ENCODE results near the gene ADGRG3.

ADGRG3 gene

DNA sequence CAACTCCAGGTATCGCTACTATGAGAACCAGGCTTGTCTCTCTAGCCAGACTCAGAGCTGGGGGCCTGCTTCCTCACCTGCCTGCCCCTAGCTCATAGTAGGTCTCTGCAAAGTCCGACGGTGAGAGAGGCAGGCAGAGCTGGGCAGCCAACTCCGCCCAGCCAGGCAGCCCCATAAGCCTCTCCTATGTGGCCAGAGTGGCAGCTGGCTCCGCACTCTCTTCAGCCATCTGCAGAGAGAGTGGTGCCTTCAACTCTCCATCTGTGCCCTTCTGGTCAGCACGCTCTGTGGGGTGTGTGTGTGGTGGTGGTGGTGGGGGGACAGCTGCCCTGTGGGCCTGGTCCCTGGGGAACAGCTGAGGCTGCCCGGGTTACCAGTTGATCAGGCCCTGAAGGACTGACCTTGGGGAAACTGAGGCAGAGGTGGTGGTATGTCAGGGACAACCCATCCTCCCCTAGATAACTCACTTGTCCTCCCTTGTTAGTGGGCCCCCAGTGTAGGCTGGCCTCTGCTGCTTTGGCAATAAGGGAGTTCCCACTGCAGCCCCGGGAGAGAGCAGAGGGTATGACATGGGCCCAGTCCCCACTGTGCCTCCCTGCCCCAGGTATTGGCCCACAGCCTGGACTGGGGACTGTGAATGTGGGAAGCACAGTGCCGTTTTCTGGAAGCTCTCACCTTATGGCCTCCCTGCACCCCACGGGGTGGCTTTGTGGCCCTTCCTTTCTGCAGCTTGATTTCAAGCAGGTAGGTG is 41.5 kb upstream of the ADGRG3 start:
- Histone ChIP-seq H3K9me3 (ENCODE audit: control insufficient read depth, low read length) (no peaks in the 10 kb centered on the region), H3K4me3 (ENCODE audit: low read length) (no peak overlapping the region), H3K9ac (ENCODE audit: low read length) (no peak overlapping the region), H3K4me1 (ENCODE audit: control insufficient read depth, insufficient read depth, low read length) (peaks cover 31% of the 10 kb centered on the region), H3K36me3 (ENCODE audit: control insufficient read depth, insufficient read depth, low read length, severe bottlenecking) (no peaks in the 10 kb centered on the region), H3K27me3 (replicated peaks; ENCODE audit: control insufficient read depth, insufficient read depth, low read length) (no peaks in the 10 kb centered on the region)
- no peak for DNase-seq (ENCODE audit: low read depth)

GRCh38 chr16:57627184-57627871 is 40.8 kb upstream of the ADGRG3 start:
- Histone ChIP-seq H3K36me3 (ENCODE audit: control insufficient read depth, insufficient read depth, low read length, severe bottlenecking) (no peaks in the 10 kb centered on the region), H3K4me3 (ENCODE audit: low read length) (peak overlapping the region; percentile 74), H3K27me3 (replicated peaks; ENCODE audit: control insufficient read depth, insufficient read depth, low read length) (no peaks in the 10 kb centered on the region), H3K9ac (ENCODE audit: low read length) (no peak overlapping the region), H3K4me1 (ENCODE audit: control insufficient read depth, insufficient read depth, low read length) (peaks cover 28% of the 10 kb centered on the region), H3K9me3 (ENCODE audit: control insufficient read depth, low read length) (no peaks in the 10 kb centered on the region)
- peak; percentile 69 for DNase-seq (ENCODE audit: low read depth)

GRCh38 chr16:57628008-57628781 is 39.9 kb upstream of the ADGRG3 start, which contains the start of gene ADGRG1:
Gene ADGRG1 (plus strand): TSS chr16:57628630. CDS start chr16:57650288, 21,658 bp downstream.
- no peaks in the 10 kb centered on the region for H3K27me3 ChIP-seq (replicated peaks; ENCODE audit: control insufficient read depth, insufficient read depth, low read length)
- peak; percentile 94 for DNase-seq (ENCODE audit: low read depth)
- H3K4me3 ChIP-seq (ENCODE audit: low read length), result peak within 1 kb of the TSS; percentile 74

DNA sequence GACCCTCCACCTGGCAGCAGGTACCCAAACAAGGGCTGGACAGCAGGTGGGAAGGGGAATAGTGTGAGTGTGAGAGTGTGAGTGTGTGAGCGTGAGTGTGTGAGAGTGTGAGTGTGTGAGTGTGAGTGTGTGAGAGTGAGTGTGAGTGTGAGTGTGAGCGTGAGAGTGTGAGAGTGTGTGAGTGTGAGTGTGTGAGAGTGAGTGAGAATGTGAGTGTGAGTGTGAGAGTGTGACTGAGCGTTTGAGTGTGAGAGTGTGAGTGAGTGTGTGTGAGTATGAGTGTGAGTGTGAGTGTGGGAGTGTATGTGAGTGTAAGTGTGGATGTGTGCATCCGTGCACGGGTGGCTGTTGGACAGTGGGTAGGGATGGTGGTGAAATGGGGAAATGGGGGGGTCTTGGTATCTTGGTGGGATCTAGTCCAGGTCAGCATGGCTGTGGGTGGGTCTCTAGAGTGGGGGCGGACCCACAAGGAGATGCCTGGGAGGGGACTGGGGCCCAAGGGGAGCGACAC is 39.3 kb upstream of the ADGRG3 start:
- H3K9me3 ChIP-seq (ENCODE audit: control insufficient read depth, low read length), result no peaks in the 10 kb centered on the region
- DNase-seq (ENCODE audit: low read depth), result no peak
- peak overlapping the region; percentile 74 for H3K4me3 ChIP-seq (ENCODE audit: low read length)

More at GRCh38 chr16:57628008-57628781, 39.9 kb upstream of the ADGRG3 start, which contains the start of gene ADGRG1:
- peak within 1 kb of the TSS; percentile 70 for H3K9ac ChIP-seq (ENCODE audit: low read length)
- H3K4me1 ChIP-seq (ENCODE audit: control insufficient read depth, insufficient read depth, low read length), result peaks cover 21% of the 10 kb centered on the region
- H3K9me3 ChIP-seq (ENCODE audit: control insufficient read depth, low read length), result no peaks in the 10 kb centered on the region
- H3K36me3 ChIP-seq (ENCODE audit: control insufficient read depth, insufficient read depth, low read length, severe bottlenecking), result no peaks in the 10 kb centered on the region

DNA sequence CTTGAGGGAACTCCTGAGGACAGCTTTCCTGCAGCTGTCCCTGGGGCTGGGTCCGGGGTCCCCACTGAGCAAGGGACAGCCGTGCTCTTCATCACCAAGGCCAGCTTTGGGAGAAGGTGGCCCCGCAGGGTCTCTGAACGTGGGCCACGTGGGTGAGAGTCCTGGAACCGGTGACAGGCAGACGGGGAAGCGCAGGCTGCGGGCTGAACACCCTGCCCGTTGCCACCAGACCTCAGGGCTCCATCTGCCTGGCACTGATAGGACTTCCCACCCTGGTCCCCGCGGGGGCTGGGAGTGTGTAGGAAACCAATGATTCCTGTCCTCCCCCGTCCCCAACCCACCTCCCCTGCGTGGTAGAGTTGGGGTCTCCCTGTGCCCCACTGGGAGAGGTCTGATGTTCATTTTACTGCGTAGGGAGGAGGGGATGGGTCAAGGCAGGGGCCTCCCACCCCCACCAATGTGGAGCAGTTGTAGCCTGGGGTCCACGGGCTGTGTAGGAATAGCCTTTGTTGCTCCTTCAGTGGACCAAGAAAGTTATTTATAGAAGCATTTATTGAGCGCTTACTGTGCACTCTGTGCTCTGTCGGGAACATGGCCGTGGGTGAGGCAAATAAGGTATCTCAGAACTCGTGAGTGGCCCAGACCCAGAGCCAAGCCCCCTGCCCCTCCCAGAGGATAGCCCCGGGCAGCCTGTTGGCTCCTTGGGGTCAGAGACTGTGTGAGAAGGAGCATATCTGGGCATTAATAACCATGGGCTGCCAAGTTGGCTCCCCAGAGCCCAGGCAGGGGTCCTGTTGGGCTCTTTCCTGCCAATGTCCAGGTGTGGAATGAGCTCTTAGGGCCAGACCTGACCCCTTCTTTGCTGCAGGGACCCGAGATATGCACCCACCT is 38.3 kb upstream of the ADGRG3 start:
- Histone ChIP-seq H3K27me3 (replicated peaks; ENCODE audit: control insufficient read depth, insufficient read depth, low read length) (no peaks in the 10 kb centered on the region), H3K4me3 (ENCODE audit: low read length) (no peak overlapping the region), H3K9ac (ENCODE audit: low read length) (no peak overlapping the region), H3K4me1 (ENCODE audit: control insufficient read depth, insufficient read depth, low read length) (peaks cover 31% of the 10 kb centered on the region), H3K9me3 (ENCODE audit: control insufficient read depth, low read length) (no peaks in the 10 kb centered on the region), H3K36me3 (ENCODE audit: control insufficient read depth, insufficient read depth, low read length, severe bottlenecking) (no peaks in the 10 kb centered on the region)
- DNase-seq (ENCODE audit: low read depth), result no peak

More for the DNA sequence above, 39.3 kb upstream of the ADGRG3 start:
- Histone ChIP-seq H3K9ac (ENCODE audit: low read length) (peak overlapping the region; percentile 70), H3K36me3 (ENCODE audit: control insufficient read depth, insufficient read depth, low read length, severe bottlenecking) (no peaks in the 10 kb centered on the region), H3K4me1 (ENCODE audit: control insufficient read depth, insufficient read depth, low read length) (peaks cover 24% of the 10 kb centered on the region), H3K27me3 (replicated peaks; ENCODE audit: control insufficient read depth, insufficient read depth, low read length) (no peaks in the 10 kb centered on the region)

GRCh38 chr16:57630407-57630797 is 37.7 kb upstream of the ADGRG3 start:
- H3K36me3 ChIP-seq (ENCODE audit: control insufficient read depth, insufficient read depth, low read length, severe bottlenecking), result no peaks in the 10 kb centered on the region
- H3K27me3 ChIP-seq (replicated peaks; ENCODE audit: control insufficient read depth, insufficient read depth, low read length), result no peaks in the 10 kb centered on the region
- no peaks in the 10 kb centered on the region for H3K9me3 ChIP-seq (ENCODE audit: control insufficient read depth, low read length)
- no peak for DNase-seq (ENCODE audit: low read depth)
- no peak overlapping the region for H3K9ac ChIP-seq (ENCODE audit: low read length)
- H3K4me1 ChIP-seq (ENCODE audit: control insufficient read depth, insufficient read depth, low read length), result peaks cover 31% of the 10 kb centered on the region
- H3K4me3 ChIP-seq (ENCODE audit: low read length), result no peak overlapping the region

GRCh38 chr16:57630931-57631845 is 36.9 kb upstream of the ADGRG3 start:
- Histone ChIP-seq H3K4me3 (ENCODE audit: low read length) (no peak overlapping the region), H3K36me3 (ENCODE audit: control insufficient read depth, insufficient read depth, low read length, severe bottlenecking) (no peaks in the 10 kb centered on the region), H3K9me3 (ENCODE audit: control insufficient read depth, low read length) (no peaks in the 10 kb centered on the region), H3K27me3 (replicated peaks; ENCODE audit: control insufficient read depth, insufficient read depth, low read length) (no peaks in the 10 kb centered on the region), H3K4me1 (ENCODE audit: control insufficient read depth, insufficient read depth, low read length) (peaks cover 31% of the 10 kb centered on the region), H3K9ac (ENCODE audit: low read length) (no peak overlapping the region)
- DNase-seq (ENCODE audit: low read depth), result no peak

- no peak for DNase-seq (ENCODE audit: low read depth)
Observed at GRCh38 chr16:57632568-57632967, 35.5 kb upstream of the ADGRG3 start.

DNA sequence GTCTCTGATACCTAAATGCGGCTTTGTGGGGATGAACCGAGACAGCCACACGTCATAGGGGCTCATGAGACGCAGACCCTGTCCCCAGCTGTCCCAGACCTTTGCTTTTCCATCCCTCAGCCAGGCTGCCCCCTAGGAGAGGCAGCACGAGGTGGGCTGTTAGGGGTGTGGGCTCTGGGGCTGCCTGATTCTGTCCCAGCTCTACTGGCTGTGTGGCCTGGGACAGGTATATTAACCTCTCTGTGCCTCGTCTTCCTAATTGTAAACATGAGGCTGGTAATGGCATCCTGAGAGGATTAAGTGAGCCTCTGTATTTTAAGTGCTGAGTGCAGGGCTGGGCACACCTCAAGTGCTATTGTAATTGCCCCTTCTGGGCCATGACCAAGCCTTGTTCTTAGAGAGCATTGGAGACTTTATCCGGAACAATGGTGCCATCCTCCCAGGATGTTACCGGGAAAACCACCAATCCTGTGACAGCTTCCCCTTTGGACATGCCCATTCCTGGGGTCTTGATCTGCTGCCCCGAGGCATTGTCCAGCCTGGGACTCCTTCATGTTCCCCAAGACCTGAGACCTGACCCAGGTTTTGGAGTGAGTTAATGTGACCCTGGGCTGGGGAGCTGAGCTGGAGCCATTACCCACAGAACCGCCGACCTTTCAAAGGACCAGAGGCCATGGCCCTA is 34.6 kb upstream of the ADGRG3 start:
- no peak overlapping the region for H3K4me3 ChIP-seq (ENCODE audit: low read length)
- no peaks in the 10 kb centered on the region for H3K9me3 ChIP-seq (ENCODE audit: control insufficient read depth, low read length)
- H3K4me1 ChIP-seq (ENCODE audit: control insufficient read depth, insufficient read depth, low read length), result peaks cover 38% of the 10 kb centered on the region
- no peaks in the 10 kb centered on the region for H3K36me3 ChIP-seq (ENCODE audit: control insufficient read depth, insufficient read depth, low read length, severe bottlenecking)
- no peak overlapping the region for H3K9ac ChIP-seq (ENCODE audit: low read length)
- no peak for DNase-seq (ENCODE audit: low read depth)
- H3K27me3 ChIP-seq (replicated peaks; ENCODE audit: control insufficient read depth, insufficient read depth, low read length), result no peaks in the 10 kb centered on the region

More at GRCh38 chr16:57632568-57632967, 35.5 kb upstream of the ADGRG3 start:
- H3K27me3 ChIP-seq (replicated peaks; ENCODE audit: control insufficient read depth, insufficient read depth, low read length), result no peaks in the 10 kb centered on the region
- no peak overlapping the region for H3K9ac ChIP-seq (ENCODE audit: low read length)
- H3K4me3 ChIP-seq (ENCODE audit: low read length), result no peak overlapping the region
- H3K9me3 ChIP-seq (ENCODE audit: control insufficient read depth, low read length), result no peaks in the 10 kb centered on the region
- H3K36me3 ChIP-seq (ENCODE audit: control insufficient read depth, insufficient read depth, low read length, severe bottlenecking), result no peaks in the 10 kb centered on the region
- H3K4me1 ChIP-seq (ENCODE audit: control insufficient read depth, insufficient read depth, low read length), result peaks cover 38% of the 10 kb centered on the region
